Measurements from ENCODE around the gene GSK3B. TPM values are rescaled to one million over a fixed set of nuclear protein-coding genes. Genes with fewer than 3 reads are reported as not detected.

Gene GSK3B
- 66.3 and 88.6 TPM in 2 replicates for total RNA-seq (ENCODE audit: low replicate concordance)

GRCh38 chr3:120093911-120094775 is at the start of gene GSK3B:
GSK3B (minus strand) TSS chr3:120094447; CDS start chr3:120093434, 1,013 bp downstream.
- Mint-ChIP-seq H3K36me3 (peaks cover 9% of the 10 kb centered on the region), H3K4me3 (no peak within 1 kb of the TSS), H3K4me1 (peaks cover 16% of the 10 kb centered on the region), H3K27ac (peak within 1 kb of the TSS; percentile 98), H3K9me3 (no peaks in the 10 kb centered on the region), H3K27me3 (ENCODE audit: insufficient read depth, low read depth) (peaks cover 6% of the 10 kb centered on the region)
- Histone ChIP-seq H3K27ac (peak within 1 kb of the TSS; percentile 100), H3F3A (ENCODE audit: low read depth) (peaks cover 25% of the 10 kb centered on the region), H3K4me1 (peaks cover 26% of the 10 kb centered on the region), H3K9me3 (ENCODE audit: low read depth) (no peaks in the 10 kb centered on the region), H3K79me2 (ENCODE audit: low read depth) (peaks cover 85% of the 10 kb centered on the region), H3K27me3 (no peaks in the 10 kb centered on the region), H3K36me3 (no peaks in the 10 kb centered on the region), H3K9ac (peak within 1 kb of the TSS; percentile 99), H3K4me2 (peak within 1 kb of the TSS; percentile 94), H3K4me3 (peak within 1 kb of the TSS; percentile 100), H2AFZ (replicated peaks) (peak within 1 kb of the TSS; percentile 67), H4K20me1 (ENCODE audit: low read depth) (peaks cover 60% of the 10 kb centered on the region)
- peak; percentile 92 for DNase-seq (ENCODE audit: low spot score)
- TF ChIP-seq EZH2phosphoT487 (IDR thresholded peaks at IDR 0.05) = no peak
- no peak for TF ChIP-seq EZH2 (IDR thresholded peaks at IDR 0.05)
- TF ChIP-seq, protein P1, sequence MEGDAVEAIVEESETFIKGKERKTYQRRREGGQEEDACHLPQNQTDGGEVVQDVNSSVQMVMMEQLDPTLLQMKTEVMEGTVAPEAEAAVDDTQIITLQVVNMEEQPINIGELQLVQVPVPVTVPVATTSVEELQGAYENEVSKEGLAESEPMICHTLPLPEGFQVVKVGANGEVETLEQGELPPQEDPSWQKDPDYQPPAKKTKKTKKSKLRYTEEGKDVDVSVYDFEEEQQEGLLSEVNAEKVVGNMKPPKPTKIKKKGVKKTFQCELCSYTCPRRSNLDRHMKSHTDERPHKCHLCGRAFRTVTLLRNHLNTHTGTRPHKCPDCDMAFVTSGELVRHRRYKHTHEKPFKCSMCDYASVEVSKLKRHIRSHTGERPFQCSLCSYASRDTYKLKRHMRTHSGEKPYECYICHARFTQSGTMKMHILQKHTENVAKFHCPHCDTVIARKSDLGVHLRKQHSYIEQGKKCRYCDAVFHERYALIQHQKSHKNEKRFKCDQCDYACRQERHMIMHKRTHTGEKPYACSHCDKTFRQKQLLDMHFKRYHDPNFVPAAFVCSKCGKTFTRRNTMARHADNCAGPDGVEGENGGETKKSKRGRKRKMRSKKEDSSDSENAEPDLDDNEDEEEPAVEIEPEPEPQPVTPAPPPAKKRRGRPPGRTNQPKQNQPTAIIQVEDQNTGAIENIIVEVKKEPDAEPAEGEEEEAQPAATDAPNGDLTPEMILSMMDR (IDR thresholded peaks at IDR 0.05) = no peak

DNA sequence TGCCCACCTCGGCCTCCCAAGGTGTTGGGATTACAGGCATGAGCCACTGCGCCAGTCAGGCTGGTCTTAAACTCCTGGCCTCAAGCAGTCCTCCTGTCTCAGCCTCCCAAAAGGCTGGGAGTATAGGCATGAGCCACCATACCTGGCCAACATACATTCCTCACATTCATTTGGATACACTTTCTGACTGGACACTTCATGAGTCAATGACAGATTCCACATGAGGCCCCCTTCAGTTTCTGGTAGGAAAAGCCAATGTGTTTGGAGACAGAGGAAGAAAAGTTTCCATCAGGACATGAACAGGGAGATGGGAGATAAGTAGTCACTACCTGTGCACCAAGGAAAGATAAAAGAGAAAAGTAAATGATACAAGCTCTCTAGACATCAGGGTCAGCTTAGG is 49.4 kb upstream of the GSK3B start:
- H3K36me3 ChIP-seq = no peaks in the 10 kb centered on the region
- H3K27ac ChIP-seq = no peak overlapping the region
- H4K20me1 ChIP-seq (ENCODE audit: low read depth) = no peaks in the 10 kb centered on the region
- H3K4me1 Mint-ChIP-seq = peaks cover 2% of the 10 kb centered on the region
- DNase-seq (ENCODE audit: low spot score) = no peak
- H3K27me3 Mint-ChIP-seq (ENCODE audit: insufficient read depth, low read depth) = peaks cover 2% of the 10 kb centered on the region
- no peaks in the 10 kb centered on the region for H3K4me1 ChIP-seq
- no peaks in the 10 kb centered on the region for H3K27me3 ChIP-seq
- H3K27ac Mint-ChIP-seq = no peak overlapping the region
- no peak overlapping the region for H3K4me3 ChIP-seq
- no peak overlapping the region for H3K4me3 Mint-ChIP-seq
- no peak overlapping the region for H3K9ac ChIP-seq
- TF ChIP-seq EZH2phosphoT487 (IDR thresholded peaks at IDR 0.05) (no peak), EZH2 (IDR thresholded peaks at IDR 0.05) (no peak)
- TF ChIP-seq, protein P1 (IDR thresholded peaks at IDR 0.05) = no peak
- H3K9me3 Mint-ChIP-seq = peaks cover 2% of the 10 kb centered on the region
- no peaks in the 10 kb centered on the region for H3K9me3 ChIP-seq (ENCODE audit: low read depth)
- no peak overlapping the region for H2AFZ ChIP-seq (replicated peaks)
- H3K79me2 ChIP-seq (ENCODE audit: low read depth) = no peaks in the 10 kb centered on the region
- H3K36me3 Mint-ChIP-seq = no peaks in the 10 kb centered on the region
- H3F3A ChIP-seq (ENCODE audit: low read depth) = no peaks in the 10 kb centered on the region
- H3K4me2 ChIP-seq = no peak overlapping the region

GRCh38 chr3:120142236-120142635 is 48.0 kb upstream of the GSK3B start:
- H3K36me3 Mint-ChIP-seq = no peaks in the 10 kb centered on the region
- H3K9me3 Mint-ChIP-seq = peaks cover 2% of the 10 kb centered on the region
- no peaks in the 10 kb centered on the region for H4K20me1 ChIP-seq (ENCODE audit: low read depth)
- no peaks in the 10 kb centered on the region for H3K4me1 ChIP-seq
- DNase-seq (ENCODE audit: low spot score) = no peak
- no peak overlapping the region for H3K27ac ChIP-seq
- peaks cover 3% of the 10 kb centered on the region for H3K27me3 Mint-ChIP-seq (ENCODE audit: insufficient read depth, low read depth)
- H3K27ac Mint-ChIP-seq = no peak overlapping the region
- TF ChIP-seq EZH2phosphoT487 (IDR thresholded peaks at IDR 0.05) (no peak), EZH2 (IDR thresholded peaks at IDR 0.05) (no peak)
- TF ChIP-seq, protein P1 (IDR thresholded peaks at IDR 0.05) = no peak
- H3K4me3 Mint-ChIP-seq = no peak overlapping the region
- no peak overlapping the region for H3K4me2 ChIP-seq
- H3K9me3 ChIP-seq (ENCODE audit: low read depth) = no peaks in the 10 kb centered on the region
- H3K9ac ChIP-seq = no peak overlapping the region
- no peaks in the 10 kb centered on the region for H3K79me2 ChIP-seq (ENCODE audit: low read depth)
- no peaks in the 10 kb centered on the region for H3K27me3 ChIP-seq
- H3K36me3 ChIP-seq = no peaks in the 10 kb centered on the region
- no peak overlapping the region for H2AFZ ChIP-seq (replicated peaks)
- peaks cover 2% of the 10 kb centered on the region for H3K4me1 Mint-ChIP-seq
- H3F3A ChIP-seq (ENCODE audit: low read depth) = no peaks in the 10 kb centered on the region
- H3K4me3 ChIP-seq = no peak overlapping the region

All from neural progenitor cell (in vitro differentiated cells).